ENCODE data around the gene ATP8B3.

ATP8B3 gene

GRCh38 chr19:1739960-1740629 lies 72.0 kb downstream of the ATP8B3 start:
- Histone ChIP-seq H3K4me1 (ENCODE audit: insufficient read depth, low read length) (no peaks in the 10 kb centered on the region), H3K79me2 (ENCODE audit: insufficient read depth, low read length) (no peaks in the 10 kb centered on the region), H3K4me2 (ENCODE audit: insufficient read depth, low read length) (no peak overlapping the region), H3K27ac (ENCODE audit: low read length) (no peak overlapping the region), H2AFZ (ENCODE audit: low read depth, low read length) (no peak overlapping the region), H3K9me3 (ENCODE audit: insufficient read depth, low read length, severe bottlenecking) (no peaks in the 10 kb centered on the region), H3K36me3 (ENCODE audit: insufficient read depth, low read length) (no peaks in the 10 kb centered on the region), H3K27me3 (ENCODE audit: insufficient read depth, low read length, poor library complexity) (peaks cover 5% of the 10 kb centered on the region), H3K4me3 (ENCODE audit: low read depth in 1 of 2, low read length in 2 of 2) (no peak overlapping the region), H4K20me1 (ENCODE audit: insufficient read depth, low read length) (no peaks in the 10 kb centered on the region; the same call in 1 of the 2 replicates), H3K9ac (ENCODE audit: low read depth, low read length) (no peak overlapping the region)
- DNase-seq, result no peak
- no peak for TF ChIP-seq CTCF (IDR thresholded peaks at IDR 0.05; ENCODE audit: borderline replicate concordance, extremely low read depth, low read length, poor library complexity, severe bottlenecking)
- no peak for TF ChIP-seq EZH2 (IDR thresholded peaks at IDR 0.05; ENCODE audit: borderline replicate concordance, low read depth, low read length, severe bottlenecking)
- no peak for ATAC-seq (ENCODE audit: insufficient read depth, low read depth)

- Histone ChIP-seq H4K20me1 (ENCODE audit: insufficient read depth, low read length) (no peaks in the 10 kb centered on the region), H3K4me2 (ENCODE audit: insufficient read depth, low read length) (no peak overlapping the region), H3K36me3 (ENCODE audit: insufficient read depth, low read length) (no peaks in the 10 kb centered on the region), H3K4me1 (ENCODE audit: insufficient read depth, low read length) (no peaks in the 10 kb centered on the region), H3K4me3 (ENCODE audit: low read depth in 1 of 2, low read length in 2 of 2) (no peak overlapping the region), H3K27ac (ENCODE audit: low read length) (no peak overlapping the region), H3K27me3 (ENCODE audit: insufficient read depth, low read length, poor library complexity) (peaks cover 5% of the 10 kb centered on the region), H2AFZ (ENCODE audit: low read depth, low read length) (no peak overlapping the region), H3K9ac (ENCODE audit: low read depth, low read length) (no peak overlapping the region), H3K79me2 (ENCODE audit: insufficient read depth, low read length) (no peaks in the 10 kb centered on the region), H3K9me3 (ENCODE audit: insufficient read depth, low read length, severe bottlenecking) (no peaks in the 10 kb centered on the region)
- TF ChIP-seq EZH2 (IDR thresholded peaks at IDR 0.05; ENCODE audit: borderline replicate concordance, low read depth, low read length, severe bottlenecking) (no peak), CTCF (IDR thresholded peaks at IDR 0.05; ENCODE audit: borderline replicate concordance, extremely low read depth, low read length, poor library complexity, severe bottlenecking) (no peak)
- ATAC-seq (ENCODE audit: insufficient read depth, low read depth), result no peak
- DNase-seq, result no peak
Measured at GRCh38 chr19:1736927-1737326, 75.1 kb downstream of the ATP8B3 start.

- Histone ChIP-seq H4K20me1 (ENCODE audit: insufficient read depth, low read length) (no peaks in the 10 kb centered on the region), H2AFZ (ENCODE audit: low read depth, low read length) (no peak overlapping the region), H3K36me3 (ENCODE audit: insufficient read depth, low read length) (no peaks in the 10 kb centered on the region), H3K9me3 (ENCODE audit: insufficient read depth, low read length, severe bottlenecking) (no peaks in the 10 kb centered on the region), H3K4me1 (ENCODE audit: insufficient read depth, low read length) (no peaks in the 10 kb centered on the region), H3K27ac (ENCODE audit: low read length) (no peak overlapping the region), H3K79me2 (ENCODE audit: insufficient read depth, low read length) (no peaks in the 10 kb centered on the region), H3K27me3 (ENCODE audit: insufficient read depth, low read length, poor library complexity) (peaks cover 5% of the 10 kb centered on the region), H3K4me2 (ENCODE audit: insufficient read depth, low read length) (no peak overlapping the region), H3K9ac (ENCODE audit: low read depth, low read length) (no peak overlapping the region), H3K4me3 (ENCODE audit: low read depth in 1 of 2, low read length in 2 of 2) (no peak overlapping the region)
- no peak for ATAC-seq (ENCODE audit: insufficient read depth, low read depth)
- DNase-seq, result no peak
- TF ChIP-seq CTCF (IDR thresholded peaks at IDR 0.05; ENCODE audit: borderline replicate concordance, extremely low read depth, low read length, poor library complexity, severe bottlenecking) (no peak), EZH2 (IDR thresholded peaks at IDR 0.05; ENCODE audit: borderline replicate concordance, low read depth, low read length, severe bottlenecking) (no peak)
Measured at GRCh38 chr19:1736280-1736679, 75.8 kb downstream of the ATP8B3 start.

Data from DND-41 (cell line).